Measurements from ENCODE around the gene ZDHHC3. TPM values are rescaled to one million over a fixed set of nuclear protein-coding genes. Genes with fewer than 3 reads are reported as not detected.

Gene ZDHHC3
- total RNA-seq, 8 experiments from 2014 or later: 23.3 to 56.6 (median 40.1) TPM

- no peak overlapping the region for H3K27ac ChIP-seq
Observed at GRCh38 chr3:44893097-44893496, 82.9 kb downstream of the ZDHHC3 start.

GRCh38 chr3:44892689-44893088 is 83.3 kb downstream of the ZDHHC3 start:
- WGBS, 10 experiments: 78 to 100% (median 86%) methylated on average over 1 to 3 of the region's 3 CpGs
- Histone ChIP-seq H3K27ac (no peak overlapping the region), H3K4me3 (no peak overlapping the region), H3K4me1 (replicated peaks in 1 of 2) (no peaks in the 10 kb centered on the region)
- ATAC-seq (replicated peaks in 6 of 8): no peak
- in situ Hi-C loops (cut with MboI; ENCODE audit: low pct_unique_long_range_greater_than_20kb in 2 of 9, low sequenced_read_pairs in 9 of 9, unreplicated experiment in 9 of 9): no loop called here

More at GRCh38 chr3:44893097-44893496, 82.9 kb downstream of the ZDHHC3 start:
- in situ Hi-C loops (cut with MboI; ENCODE audit: low pct_unique_long_range_greater_than_20kb in 2 of 9, low sequenced_read_pairs in 9 of 9, unreplicated experiment in 9 of 9): no loop called here
- 11 to 90% (median 78%) methylated on average over 2 of the region's 2 CpGs; no CpG with 5 or more reads in 4 of the 10 experiments for WGBS, 10 experiments
- no peak overlapping the region for H3K4me3 ChIP-seq
- H3K4me1 ChIP-seq (replicated peaks in 1 of 2): no peaks in the 10 kb centered on the region
- peak in 1 of 8 experiments; percentile 25 for ATAC-seq (replicated peaks in 6 of 8)

- H3K4me3 ChIP-seq: no peak overlapping the region
- WGBS, 10 experiments: 49 to 100% (median 71%) methylated on average over 1 to 3 of the region's 3 CpGs; no CpG with 5 or more reads in 3 of the 10 experiments
- no peak overlapping the region for H3K27ac ChIP-seq
- no peak for ATAC-seq (replicated peaks in 6 of 8)
- H3K4me1 ChIP-seq (replicated peaks in 1 of 2): no peaks in the 10 kb centered on the region
- in situ Hi-C loops (cut with MboI; ENCODE audit: low pct_unique_long_range_greater_than_20kb in 2 of 9, low sequenced_read_pairs in 9 of 9, unreplicated experiment in 9 of 9): no loop called here
Observed at GRCh38 chr3:44890852-44891251, 85.1 kb downstream of the ZDHHC3 start.

- no peaks in the 10 kb centered on the region for H3K4me1 ChIP-seq (replicated peaks in 1 of 2)
- no peak overlapping the region for H3K27ac ChIP-seq
- peak in 1 of 8 experiments; percentile 56 for ATAC-seq (replicated peaks in 6 of 8)
- H3K4me3 ChIP-seq: no peak overlapping the region
- WGBS, 10 experiments: 20 to 100% (median 100%) methylated on average over 1 of the region's 3 CpGs; no CpG with 5 or more reads in 7 of the 10 experiments
- in situ Hi-C loops (cut with MboI; ENCODE audit: low pct_unique_long_range_greater_than_20kb in 2 of 9, low sequenced_read_pairs in 9 of 9, unreplicated experiment in 9 of 9): no loop called here
Observed at GRCh38 chr3:44890258-44890657, 85.7 kb downstream of the ZDHHC3 start.

GRCh38 chr3:44887101-44887500 is 88.9 kb downstream of the ZDHHC3 start:
- WGBS, 10 experiments: 59 to 89% (median 69%) methylated on average over 1 to 4 of the region's 7 CpGs; no CpG with 5 or more reads in 5 of the 10 experiments
- in situ Hi-C loops (cut with MboI; ENCODE audit: low pct_unique_long_range_greater_than_20kb in 2 of 9, low sequenced_read_pairs in 9 of 9, unreplicated experiment in 9 of 9): no loop called here

GRCh38 chr3:44886561-44886960 is 89.4 kb downstream of the ZDHHC3 start:
- H3K27ac ChIP-seq: no peak overlapping the region
- ATAC-seq (replicated peaks in 6 of 8): no peak
- no peak overlapping the region for H3K4me3 ChIP-seq
- in situ Hi-C loops (cut with MboI; ENCODE audit: low pct_unique_long_range_greater_than_20kb in 2 of 9, low sequenced_read_pairs in 9 of 9, unreplicated experiment in 9 of 9): no loop called here
- WGBS, 10 experiments: 43 to 100% (median 80%) methylated on average over 1 to 2 of the region's 3 CpGs; no CpG with 5 or more reads in 5 of the 10 experiments
- H3K4me1 ChIP-seq (replicated peaks in 1 of 2): no peaks in the 10 kb centered on the region

More at GRCh38 chr3:44887101-44887500, 88.9 kb downstream of the ZDHHC3 start:
- Histone ChIP-seq H3K4me3 (no peak overlapping the region), H3K4me1 (replicated peaks in 1 of 2) (no peaks in the 10 kb centered on the region), H3K27ac (no peak overlapping the region)
- no peak for ATAC-seq (replicated peaks in 6 of 8)

- in situ Hi-C loops (cut with MboI; ENCODE audit: low pct_unique_long_range_greater_than_20kb in 2 of 9, low sequenced_read_pairs in 9 of 9, unreplicated experiment in 9 of 9): no loop called here
- ATAC-seq (replicated peaks in 6 of 8): peak in 6 of 8 experiments; percentile 36 to 91 (median 64)
- Histone ChIP-seq H3K4me1 (replicated peaks in 1 of 2) (no peaks in the 10 kb centered on the region), H3K4me3 (no peak overlapping the region), H3K27ac (no peak overlapping the region)
- 0 to 84% (median 33%) methylated on average over 2 to 4 of the region's 4 CpGs; no CpG with 5 or more reads in 2 of the 10 experiments for WGBS, 10 experiments
Observed at GRCh38 chr3:44885618-44886017, 90.4 kb downstream of the ZDHHC3 start.

GRCh38 chr3:44883999-44884431 is 92.0 kb downstream of the ZDHHC3 start:
- in situ Hi-C loops (cut with MboI; ENCODE audit: low pct_unique_long_range_greater_than_20kb in 2 of 9, low sequenced_read_pairs in 9 of 9, unreplicated experiment in 9 of 9): no loop called here
- 0 to 60% (median 31%) methylated on average over 1 to 3 of the region's 4 CpGs; no CpG with 5 or more reads in 2 of the 10 experiments for WGBS, 10 experiments

GRCh38 chr3:44883213-44883955 is 92.6 kb downstream of the ZDHHC3 start:
- WGBS, 10 experiments: 60 to 100% (median 90%) methylated on average over 1 to 2 of the region's 5 CpGs; no CpG with 5 or more reads in 3 of the 10 experiments
- H3K4me3 ChIP-seq: no peak overlapping the region
- H3K27ac ChIP-seq: no peak overlapping the region
- no peaks in the 10 kb centered on the region for H3K4me1 ChIP-seq (replicated peaks in 1 of 2)
- in situ Hi-C loops (cut with MboI; ENCODE audit: low pct_unique_long_range_greater_than_20kb in 2 of 9, low sequenced_read_pairs in 9 of 9, unreplicated experiment in 9 of 9): no loop called here
- ATAC-seq (replicated peaks in 6 of 8): peak in 1 of 8 experiments; percentile 2

More at GRCh38 chr3:44883999-44884431, 92.0 kb downstream of the ZDHHC3 start:
- Histone ChIP-seq H3K27ac (no peak overlapping the region), H3K4me3 (no peak overlapping the region), H3K4me1 (replicated peaks in 1 of 2) (no peaks in the 10 kb centered on the region)
- peak in 6 of 8 experiments; percentile 32 to 86 (median 80) for ATAC-seq (replicated peaks in 6 of 8)

GRCh38 chr3:44880284-44880683 is 95.7 kb downstream of the ZDHHC3 start:
- Histone ChIP-seq H3K27ac (no peak overlapping the region), H3K4me1 (replicated peaks in 1 of 2) (no peaks in the 10 kb centered on the region), H3K4me3 (no peak overlapping the region)
- ATAC-seq (replicated peaks in 6 of 8): no peak
- in situ Hi-C loops (cut with MboI; ENCODE audit: low pct_unique_long_range_greater_than_20kb in 2 of 9, low sequenced_read_pairs in 9 of 9, unreplicated experiment in 9 of 9): no loop called here
- 33 to 100% (median 77%) methylated on average over 1 to 2 of the region's 2 CpGs; no CpG with 5 or more reads in 2 of the 10 experiments for WGBS, 10 experiments

GRCh38 chr3:44877333-44877732 is 98.6 kb downstream of the ZDHHC3 start:
- Histone ChIP-seq H3K27ac (no peak overlapping the region), H3K4me1 (replicated peaks in 1 of 2) (no peaks in the 10 kb centered on the region), H3K4me3 (no peak overlapping the region)
- no peak for ATAC-seq (replicated peaks in 6 of 8)
- in situ Hi-C loops (cut with MboI; ENCODE audit: low pct_unique_long_range_greater_than_20kb in 2 of 9, low sequenced_read_pairs in 9 of 9, unreplicated experiment in 9 of 9): no loop called here
- WGBS, 10 experiments: 79 to 100% (median 91%) methylated on average over 1 to 3 of the region's 3 CpGs; no CpG with 5 or more reads in 1 of the 10 experiments

GRCh38 chr3:44875596-44875995 is 100.4 kb downstream of the ZDHHC3 start:
- in situ Hi-C loops (cut with MboI; ENCODE audit: low pct_unique_long_range_greater_than_20kb in 2 of 9, low sequenced_read_pairs in 9 of 9, unreplicated experiment in 9 of 9): no loop called here
- no peak for ATAC-seq (replicated peaks in 6 of 8)
- WGBS, 10 experiments: 57 to 100% (median 72%) methylated on average over 1 of the region's 3 CpGs; no CpG with 5 or more reads in 6 of the 10 experiments
- H3K4me3 ChIP-seq: no peak overlapping the region
- H3K4me1 ChIP-seq (replicated peaks in 1 of 2): no peaks in the 10 kb centered on the region
- no peak overlapping the region for H3K27ac ChIP-seq

Measured in motor neuron (in vitro differentiated cells).